Jurkat, Clone E6-1 (cell line): ENCODE data around the gene ARHGAP45.

Source experiments
- DNase-seq: peaks from one replicate; pipeline ENCODE4 v3.0.0-alpha.2; 2011; ENCODE audit warnings: low read depth, low spot score
- H3K4me3 ChIP-seq: 2 replicates; pipeline ENCODE4 v1.5.1; 2011; ENCODE audit warnings: mild to moderate bottlenecking, low read length, control low read depth, moderate library complexity

The ARHGAP45 gene

GRCh38 chr19:1035998-1036621, 30.9 kb upstream of the ARHGAP45 start:
- no peak overlapping the region for H3K4me3 ChIP-seq
- no peak for DNase-seq

- peak overlapping the region; percentile 39 for H3K4me3 ChIP-seq
- no peak for DNase-seq
Observed at GRCh38 chr19:1037621-1038064, 29.3 kb upstream of the ARHGAP45 start.

GRCh38 chr19:1038978-1039645, 27.9 kb upstream of the ARHGAP45 start:
- no peak for DNase-seq
- H3K4me3 ChIP-seq = peak overlapping the region; percentile 22; the same call in 1 of the 2 replicates

- peak; percentile 98 for DNase-seq
- peak within 1 kb of the TSS; percentile 79 for H3K4me3 ChIP-seq
Observed at GRCh38 chr19:1039646-1040475, 27.1 kb upstream of the ARHGAP45 start, which contains the start of gene ABCA7. Gene ABCA7, plus strand, starts transcription at chr19:1040107. Its CDS starts 1,255 bp downstream, at chr19:1041362.

- peak overlapping the region; percentile 79 for H3K4me3 ChIP-seq
- peak; percentile 97 for DNase-seq
Observed at GRCh38 chr19:1040476-1041271, 26.3 kb upstream of the ARHGAP45 start.

GRCh38 chr19:1041272-1041834, 25.6 kb upstream of the ARHGAP45 start:
- no peak for DNase-seq

GRCh38 chr19:1041835-1042685, 24.9 kb upstream of the ARHGAP45 start:
- no peak overlapping the region for H3K4me3 ChIP-seq
- DNase-seq = no peak

More at GRCh38 chr19:1041272-1041834, 25.6 kb upstream of the ARHGAP45 start:
- peak overlapping the region; percentile 27 for H3K4me3 ChIP-seq

- no peak overlapping the region for H3K4me3 ChIP-seq
- DNase-seq = no peak
Observed at GRCh38 chr19:1042689-1043511, 24.1 kb upstream of the ARHGAP45 start.

GRCh38 chr19:1045247-1045603, 21.7 kb upstream of the ARHGAP45 start:
- no peak overlapping the region for H3K4me3 ChIP-seq
- DNase-seq = peak; percentile 82

GRCh38 chr19:1046117-1046626, 20.8 kb upstream of the ARHGAP45 start:
- no peak for DNase-seq
- no peak overlapping the region for H3K4me3 ChIP-seq

GRCh38 chr19:1046836-1047695, 19.9 kb upstream of the ARHGAP45 start:
- H3K4me3 ChIP-seq = no peak overlapping the region
- no peak for DNase-seq

- H3K4me3 ChIP-seq = no peak overlapping the region
- DNase-seq = no peak
Observed at GRCh38 chr19:1047696-1048147, 19.2 kb upstream of the ARHGAP45 start.

GRCh38 chr19:1049106-1049505, 17.9 kb upstream of the ARHGAP45 start:
- no peak for DNase-seq
- no peak overlapping the region for H3K4me3 ChIP-seq

GRCh38 chr19:1049800-1050199, 17.2 kb upstream of the ARHGAP45 start:
- H3K4me3 ChIP-seq = no peak overlapping the region
- no peak for DNase-seq

- no peak overlapping the region for H3K4me3 ChIP-seq
- DNase-seq = no peak
Observed at GRCh38 chr19:1050989-1051788, 15.8 kb upstream of the ARHGAP45 start.
